Measurements from ENCODE around the gene MAPKAP1. TPM values are rescaled to one million over a fixed set of nuclear protein-coding genes. Genes with fewer than 3 reads are reported as not detected.

MAPKAP1 gene
- total and polyA plus RNA-seq, 9 of the 15 experiments (the other 6 are each of a cell fraction or from before 2014, with no cell fraction given), result 2.6 to 82.1 (median 61.1) TPM

DNA sequence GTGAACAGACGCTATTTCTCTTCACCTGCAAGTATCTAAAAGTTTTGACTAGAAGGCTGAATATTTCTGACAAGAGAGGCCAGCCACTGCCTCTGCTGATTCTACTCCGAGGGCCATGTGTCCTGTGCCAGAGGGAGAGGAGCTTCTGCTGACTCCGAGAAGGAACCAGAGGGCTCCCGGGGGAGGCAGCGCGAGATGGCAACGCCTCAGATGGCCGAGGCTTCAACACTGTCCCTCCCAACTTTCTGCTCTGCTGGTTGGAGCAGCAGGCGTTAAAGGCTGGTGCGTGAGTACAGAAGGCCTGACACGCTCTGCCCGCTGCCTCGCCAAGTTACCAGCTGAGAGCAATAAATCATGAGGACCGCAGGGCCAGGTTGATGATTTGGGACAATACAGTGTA is 266.6 kb downstream of the MAPKAP1 start:
- H3K9me1 ChIP-seq (ENCODE audit: control insufficient read depth, insufficient read depth, low read length), result no peaks in the 10 kb centered on the region
- ATAC-seq (no peak), DNase-seq (ENCODE audit: extremely low read depth in 1 of 4, low spot score in 3 of 4) (no peak), FAIRE-seq (no peak)
- TF ChIP-seq RCOR1 (IDR thresholded peaks at IDR 0.05; ENCODE audit: borderline replicate concordance in 1 of 2, low read depth in 2 of 2, low read length in 2 of 2) (no peak), RHOXF2B (CRISPR knock-in tag; conservative IDR thresholded peaks at IDR 0.05) (no peak), ZNF778 (CRISPR knock-in tag; IDR thresholded peaks at IDR 0.05) (no peak), KAT2B (IDR thresholded peaks at IDR 0.05; ENCODE audit: low read depth, low read length) (no peak), FOXP1 (CRISPR knock-in tag; IDR thresholded peaks at IDR 0.05) (no peak), POLR2H (tag; IDR thresholded peaks at IDR 0.05; ENCODE audit: low read depth) (no peak), RBM17 (IDR thresholded peaks at IDR 0.05; ENCODE audit: borderline replicate concordance, low read depth, low read length) (no peak), GABPA (tag; conservative IDR thresholded peaks at IDR 0.05; ENCODE audit: low read depth) (no peak), SMAD4 (CRISPR knock-in tag; conservative IDR thresholded peaks at IDR 0.05) (no peak)
- TF ChIP-seq, protein P1, sequence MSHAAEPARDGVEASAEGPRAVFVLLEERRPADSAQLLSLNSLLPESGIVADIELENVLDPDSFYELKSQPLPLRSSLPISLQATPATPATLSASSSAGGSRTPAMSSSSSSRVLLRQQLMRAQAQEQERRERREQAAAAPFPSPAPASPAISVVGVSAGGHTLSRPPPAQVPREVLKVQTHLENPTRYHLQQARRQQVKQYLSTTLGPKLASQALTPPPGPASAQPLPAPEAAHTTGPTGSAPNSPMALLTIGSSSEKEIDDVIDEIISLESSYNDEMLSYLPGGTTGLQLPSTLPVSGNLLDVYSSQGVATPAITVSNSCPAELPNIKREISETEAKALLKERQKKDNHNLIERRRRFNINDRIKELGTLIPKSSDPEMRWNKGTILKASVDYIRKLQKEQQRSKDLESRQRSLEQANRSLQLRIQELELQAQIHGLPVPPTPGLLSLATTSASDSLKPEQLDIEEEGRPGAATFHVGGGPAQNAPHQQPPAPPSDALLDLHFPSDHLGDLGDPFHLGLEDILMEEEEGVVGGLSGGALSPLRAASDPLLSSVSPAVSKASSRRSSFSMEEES (CRISPR knock-in tag; IDR thresholded peaks at IDR 0.05), result no peak
- TF ChIP-seq, protein P2, sequence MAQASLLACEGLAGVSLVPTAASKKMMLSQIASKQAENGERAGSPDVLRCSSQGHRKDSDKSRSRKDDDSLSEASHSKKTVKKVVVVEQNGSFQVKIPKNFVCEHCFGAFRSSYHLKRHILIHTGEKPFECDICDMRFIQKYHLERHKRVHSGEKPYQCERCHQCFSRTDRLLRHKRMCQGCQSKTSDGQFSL (CRISPR knock-in tag; IDR thresholded peaks at IDR 0.05), result no peak
- TF ChIP-seq, protein P2 (tag; IDR thresholded peaks at IDR 0.05), result no peak
- TF ChIP-seq, protein P3, sequence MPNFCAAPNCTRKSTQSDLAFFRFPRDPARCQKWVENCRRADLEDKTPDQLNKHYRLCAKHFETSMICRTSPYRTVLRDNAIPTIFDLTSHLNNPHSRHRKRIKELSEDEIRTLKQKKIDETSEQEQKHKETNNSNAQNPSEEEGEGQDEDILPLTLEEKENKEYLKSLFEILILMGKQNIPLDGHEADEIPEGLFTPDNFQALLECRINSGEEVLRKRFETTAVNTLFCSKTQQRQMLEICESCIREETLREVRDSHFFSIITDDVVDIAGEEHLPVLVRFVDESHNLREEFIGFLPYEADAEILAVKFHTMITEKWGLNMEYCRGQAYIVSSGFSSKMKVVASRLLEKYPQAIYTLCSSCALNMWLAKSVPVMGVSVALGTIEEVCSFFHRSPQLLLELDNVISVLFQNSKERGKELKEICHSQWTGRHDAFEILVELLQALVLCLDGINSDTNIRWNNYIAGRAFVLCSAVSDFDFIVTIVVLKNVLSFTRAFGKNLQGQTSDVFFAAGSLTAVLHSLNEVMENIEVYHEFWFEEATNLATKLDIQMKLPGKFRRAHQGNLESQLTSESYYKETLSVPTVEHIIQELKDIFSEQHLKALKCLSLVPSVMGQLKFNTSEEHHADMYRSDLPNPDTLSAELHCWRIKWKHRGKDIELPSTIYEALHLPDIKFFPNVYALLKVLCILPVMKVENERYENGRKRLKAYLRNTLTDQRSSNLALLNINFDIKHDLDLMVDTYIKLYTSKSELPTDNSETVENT (CRISPR knock-in tag; IDR thresholded peaks at IDR 0.05), result no peak
- TF ChIP-seq, protein P4, sequence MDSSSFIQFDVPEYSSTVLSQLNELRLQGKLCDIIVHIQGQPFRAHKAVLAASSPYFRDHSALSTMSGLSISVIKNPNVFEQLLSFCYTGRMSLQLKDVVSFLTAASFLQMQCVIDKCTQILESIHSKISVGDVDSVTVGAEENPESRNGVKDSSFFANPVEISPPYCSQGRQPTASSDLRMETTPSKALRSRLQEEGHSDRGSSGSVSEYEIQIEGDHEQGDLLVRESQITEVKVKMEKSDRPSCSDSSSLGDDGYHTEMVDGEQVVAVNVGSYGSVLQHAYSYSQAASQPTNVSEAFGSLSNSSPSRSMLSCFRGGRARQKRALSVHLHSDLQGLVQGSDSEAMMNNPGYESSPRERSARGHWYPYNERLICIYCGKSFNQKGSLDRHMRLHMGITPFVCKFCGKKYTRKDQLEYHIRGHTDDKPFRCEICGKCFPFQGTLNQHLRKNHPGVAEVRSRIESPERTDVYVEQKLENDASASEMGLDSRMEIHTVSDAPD (CRISPR knock-in tag; IDR thresholded peaks at IDR 0.05), result no peak
- 76% methylated on average over 14 of the region's 14 CpGs for WGBS (ENCODE audit: insufficient coverage, low coverage, missing lambda C conversion rate)
- no peak overlapping the region for H3K9ac ChIP-seq (ENCODE audit: insufficient read depth in 1 of 2, low read depth in 2 of 2, low read length in 2 of 2)
- H3K79me2 ChIP-seq (ENCODE audit: control insufficient read depth, insufficient read depth, low read length), result no peaks in the 10 kb centered on the region
- H3K27ac ChIP-seq (ENCODE audit: extremely low read depth, low read depth, low read length), result no peak overlapping the region
- H3K27me3 ChIP-seq (ENCODE audit: control insufficient read depth in 2 of 2, insufficient read depth in 2 of 2, low read length in 2 of 2), result no peaks in the 10 kb centered on the region
- no TSS peak for BruUV-seq (replicated peaks)
- ChIA-PET CTCF (ENCODE audit: low intra/inter-chr PET ratio) (no interaction called here), POLR2A (interaction anchor here (0.6 to 1.5 kb wide), 3 partner anchors 11 to 884 kb away, joined by 3 to 5 read pairs (median 4); no protein-coding TSS in a partner anchor)
- H3K4me2 ChIP-seq (ENCODE audit: insufficient read depth, low read length), result no peak overlapping the region
- H3K4me3 ChIP-seq, result no peak overlapping the region
- in situ Hi-C loops (cut with MboI), result no loop called here
- peaks cover 3 to 36% of the 10 kb centered on the region in 2 experiments; a peak in 3 of 5 replicates for H3K4me1 ChIP-seq (replicated peaks in 1 of 2; ENCODE audit: control insufficient read depth in 2 of 2, insufficient read depth in 2 of 2, low read length in 2 of 2)
- H3K9me3 ChIP-seq (replicated peaks; ENCODE audit: control insufficient read depth, insufficient read depth, low read depth, low read length), result no peaks in the 10 kb centered on the region
- peaks cover 11% of the 10 kb centered on the region; the same call in 2 of the 3 replicates for H3K36me3 ChIP-seq (ENCODE audit: control insufficient read depth, insufficient read depth, low read length)
- no peak overlapping the region for H2AFZ ChIP-seq (ENCODE audit: low read depth, low read length)
- H4K20me1 ChIP-seq (replicated peaks; ENCODE audit: control insufficient read depth, insufficient read depth, low read length), result no peaks in the 10 kb centered on the region; the same call in 1 of the 2 replicates
- intact Hi-C loops (cut with micrococcal nuclease), result no loop called here

Data from K562 (cell line).